Measurements from ENCODE around the gene OR2M5. TPM values are rescaled to one million over a fixed set of nuclear protein-coding genes. Genes with fewer than 3 reads are reported as not detected.

Gene OR2M5, protein sequence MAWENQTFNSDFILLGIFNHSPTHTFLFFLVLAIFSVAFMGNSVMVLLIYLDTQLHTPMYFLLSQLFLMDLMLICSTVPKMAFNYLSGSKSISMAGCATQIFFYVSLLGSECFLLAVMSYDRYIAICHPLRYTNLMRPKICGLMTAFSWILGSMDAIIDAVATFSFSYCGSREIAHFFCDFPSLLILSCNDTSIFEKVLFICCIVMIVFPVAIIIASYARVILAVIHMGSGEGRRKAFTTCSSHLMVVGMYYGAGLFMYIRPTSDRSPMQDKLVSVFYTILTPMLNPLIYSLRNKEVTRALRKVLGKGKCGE
- not detected in 2 replicates for total RNA-seq

DNA sequence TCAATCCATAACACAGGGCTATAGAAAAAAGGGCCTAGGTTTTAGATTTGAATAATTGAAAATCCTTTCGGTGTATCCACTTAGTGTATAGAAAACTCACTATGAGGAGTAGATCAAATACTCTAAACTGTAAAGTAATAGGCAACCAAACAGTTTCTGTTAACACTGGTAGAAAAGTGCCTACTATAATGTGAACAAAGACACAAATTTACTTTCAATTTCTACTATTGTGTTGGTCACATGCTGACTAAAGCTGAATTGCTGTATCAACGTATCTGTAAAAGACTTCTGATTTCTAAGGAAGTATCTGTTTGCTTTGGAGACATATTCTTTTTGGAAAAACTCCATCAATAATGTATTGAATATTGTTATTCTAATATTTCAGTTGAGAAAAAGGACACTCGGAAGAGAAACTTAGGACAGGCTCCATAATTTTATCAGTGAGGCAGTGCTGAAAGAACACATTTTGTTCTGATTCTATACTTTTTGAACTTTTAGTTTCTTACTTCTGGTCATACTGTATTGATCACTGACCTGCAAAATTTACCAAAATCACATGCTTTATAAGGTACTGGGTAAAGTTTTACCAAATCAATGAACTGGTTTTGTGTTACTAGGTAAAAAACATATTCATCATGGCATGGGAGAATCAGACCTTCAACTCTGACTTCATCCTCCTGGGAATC lies at the start of gene OR2M5:
TSS of gene OR2M5 (plus strand) at position 636 of the 686 bp plus-strand sequence. CDS start at position 636, 0 bp downstream.

DNA sequence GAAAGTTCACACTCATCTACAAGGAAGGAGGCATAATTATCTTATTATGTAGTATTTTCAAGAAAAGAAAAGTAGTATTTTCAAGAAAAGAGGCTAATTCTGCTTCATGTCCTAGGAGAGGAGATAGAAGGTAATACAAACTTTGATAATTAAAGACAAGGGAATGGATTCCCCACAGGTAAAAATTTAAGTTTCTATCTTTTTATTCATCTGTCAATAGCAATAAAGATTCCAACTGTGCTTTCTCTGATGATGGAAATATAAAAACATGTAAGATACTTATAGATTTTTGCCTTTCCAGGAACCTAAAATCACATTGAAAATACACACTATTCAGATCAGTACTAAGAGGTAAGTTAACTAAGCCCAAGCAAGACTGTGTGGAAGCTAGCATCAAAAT lies 29.6 kb downstream of the OR2M5 start, which contains the start of gene OR2M2:
TSS of gene OR2M2 (plus strand) at position 301 of the 400 bp plus-strand sequence. CDS start 5,165 bp downstream, outside the sequence.

Other genes with a start within 250 kb of the OR2M5 start
- not detected in 2 replicates for gene OR2W3, start 249.6 kb upstream of the OR2M5 start, total RNA-seq
- not detected in 2 replicates for gene OR2T8, start 224.9 kb upstream of the OR2M5 start, total RNA-seq
- gene OR2AJ1, start 220.3 kb upstream of the OR2M5 start, total RNA-seq = not detected in 2 replicates
- gene OR2L8, start 196.3 kb upstream of the OR2M5 start, total RNA-seq = not detected in 2 replicates
- gene OR2AK2, start 179.9 kb upstream of the OR2M5 start, total RNA-seq = not detected in 2 replicates
- gene OR2L5, start 131.5 kb upstream of the OR2M5 start, total RNA-seq = under 0.01 TPM in 1 of 2 replicates, not detected in the other
- gene OR2L2, start 115.1 kb upstream of the OR2M5 start, total RNA-seq = not detected in 2 replicates
- gene OR2L3, start 98.3 kb upstream of the OR2M5 start, total RNA-seq = not detected in 2 replicates
- not detected in 2 replicates for gene OR2L13, start 50.0 kb upstream of the OR2M5 start, total RNA-seq
- gene OR2M2, start 29.7 kb downstream of the OR2M5 start, total RNA-seq = not detected in 2 replicates
- gene OR2M3, start 52.1 kb downstream of the OR2M5 start, total RNA-seq = not detected in 2 replicates
- under 0.01 TPM in 1 of 2 replicates, not detected in the other for gene OR2M4, start 86.3 kb downstream of the OR2M5 start, total RNA-seq
- gene OR2T33, start 132.8 kb downstream of the OR2M5 start, total RNA-seq = not detected in 2 replicates
- gene OR2T12, start 158.3 kb downstream of the OR2M5 start, total RNA-seq = not detected in 2 replicates
- gene OR2M7, start 179.4 kb downstream of the OR2M5 start, total RNA-seq = not detected in 2 replicates
- gene OR14C36, start 203.6 kb downstream of the OR2M5 start, total RNA-seq = not detected in 2 replicates
- gene OR2T4, start 216.5 kb downstream of the OR2M5 start, total RNA-seq = not detected in 2 replicates
- gene OR2T6, start 230.6 kb downstream of the OR2M5 start, total RNA-seq = not detected in 2 replicates

Measured in bronchial smooth muscle cell (primary cell).